ENCODE results near the gene MAPK4.
A peak's percentile ranks its signal among the peaks of the same experiment; 100 is the strongest.

Gene MAPK4

DNA sequence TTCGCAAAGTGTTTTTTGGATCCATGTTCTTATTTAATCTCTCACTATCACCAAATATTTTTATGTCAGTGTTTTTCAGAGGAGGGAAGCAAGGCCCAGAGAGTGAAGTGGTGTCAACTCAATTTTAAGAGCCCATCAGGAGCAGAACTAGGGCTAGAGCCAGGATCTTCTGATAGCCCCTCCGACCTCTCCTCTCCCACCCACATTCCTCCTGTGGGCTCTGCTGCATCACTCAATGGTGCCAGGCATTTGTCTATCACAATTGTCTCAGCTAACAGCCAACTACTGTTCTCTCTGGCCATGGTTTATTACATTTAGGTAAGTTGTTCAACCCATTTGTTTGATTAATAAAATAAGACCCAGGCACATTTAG, 68.6 kb downstream of the MAPK4 start:
- peak overlapping the region; percentile 44 for H3K27ac ChIP-seq
- TF ChIP-seq, protein P1, sequence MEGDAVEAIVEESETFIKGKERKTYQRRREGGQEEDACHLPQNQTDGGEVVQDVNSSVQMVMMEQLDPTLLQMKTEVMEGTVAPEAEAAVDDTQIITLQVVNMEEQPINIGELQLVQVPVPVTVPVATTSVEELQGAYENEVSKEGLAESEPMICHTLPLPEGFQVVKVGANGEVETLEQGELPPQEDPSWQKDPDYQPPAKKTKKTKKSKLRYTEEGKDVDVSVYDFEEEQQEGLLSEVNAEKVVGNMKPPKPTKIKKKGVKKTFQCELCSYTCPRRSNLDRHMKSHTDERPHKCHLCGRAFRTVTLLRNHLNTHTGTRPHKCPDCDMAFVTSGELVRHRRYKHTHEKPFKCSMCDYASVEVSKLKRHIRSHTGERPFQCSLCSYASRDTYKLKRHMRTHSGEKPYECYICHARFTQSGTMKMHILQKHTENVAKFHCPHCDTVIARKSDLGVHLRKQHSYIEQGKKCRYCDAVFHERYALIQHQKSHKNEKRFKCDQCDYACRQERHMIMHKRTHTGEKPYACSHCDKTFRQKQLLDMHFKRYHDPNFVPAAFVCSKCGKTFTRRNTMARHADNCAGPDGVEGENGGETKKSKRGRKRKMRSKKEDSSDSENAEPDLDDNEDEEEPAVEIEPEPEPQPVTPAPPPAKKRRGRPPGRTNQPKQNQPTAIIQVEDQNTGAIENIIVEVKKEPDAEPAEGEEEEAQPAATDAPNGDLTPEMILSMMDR (conservative IDR thresholded peaks at IDR 0.05): no peak

- TF ChIP-seq, protein P1 (conservative IDR thresholded peaks at IDR 0.05): no peak
- peak overlapping the region; percentile 44 for H3K27ac ChIP-seq
Observed at GRCh38 chr18:50629148-50629631, 69.3 kb downstream of the MAPK4 start.

GRCh38 chr18:50630895-50631294, 71.0 kb downstream of the MAPK4 start:
- TF ChIP-seq, protein P1 (conservative IDR thresholded peaks at IDR 0.05): no peak
- H3K27ac ChIP-seq: no peak overlapping the region

DNA sequence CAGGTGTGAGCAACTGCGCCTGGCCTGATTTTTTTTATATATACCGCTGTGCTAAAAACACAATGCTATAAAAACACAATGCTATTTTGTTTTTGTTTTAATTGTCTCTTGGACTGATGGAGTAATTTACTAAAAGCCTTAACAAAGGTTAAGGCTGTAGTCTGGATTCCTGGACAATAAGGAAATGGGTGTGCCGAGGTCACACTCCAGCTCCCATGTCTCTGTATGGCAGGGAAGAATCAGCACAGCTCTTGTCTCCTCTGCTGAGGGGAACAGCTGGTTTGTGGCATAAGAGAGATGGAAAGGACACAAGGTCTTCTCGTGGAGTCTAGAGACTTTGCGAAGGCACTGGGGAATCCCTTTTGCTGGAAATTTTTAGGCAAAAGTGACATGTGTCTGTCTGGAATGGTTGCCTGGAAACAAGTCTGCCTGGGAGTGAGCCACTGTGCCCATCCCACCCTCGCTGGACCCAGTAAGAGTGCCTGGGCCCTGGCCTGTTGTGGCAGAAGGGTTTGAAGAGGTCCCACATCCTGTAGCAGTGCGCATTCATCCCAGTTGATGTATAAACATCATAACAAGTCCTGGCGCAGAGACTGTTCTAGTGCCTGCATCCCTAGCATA, 73.1 kb downstream of the MAPK4 start:
- no peak overlapping the region for H3K27ac ChIP-seq
- TF ChIP-seq, protein P1 (conservative IDR thresholded peaks at IDR 0.05): no peak

DNA sequence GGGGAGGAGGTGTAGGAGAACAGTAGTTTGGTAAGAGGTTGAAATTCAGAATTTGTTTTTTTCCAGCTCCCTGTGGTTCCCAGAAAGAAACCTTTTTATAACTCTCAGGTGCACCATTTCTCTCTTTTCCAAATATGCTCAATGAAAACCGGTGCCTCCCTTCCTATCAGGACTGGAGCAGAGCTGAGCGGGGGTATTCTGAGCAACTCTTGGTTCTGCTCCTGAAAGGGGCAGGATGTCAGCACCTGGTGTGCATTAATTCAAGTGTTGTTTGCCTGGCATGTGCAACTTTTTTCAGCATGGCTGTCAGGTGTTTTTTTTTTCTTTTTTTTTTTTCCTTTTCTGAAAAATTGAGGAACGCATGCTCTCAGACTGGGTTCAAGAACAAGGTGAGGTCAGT, 74.1 kb downstream of the MAPK4 start:
- H3K27ac ChIP-seq: no peak overlapping the region

GRCh38 chr18:50636366-50637057, 76.6 kb downstream of the MAPK4 start:
- no peak overlapping the region for H3K27ac ChIP-seq
- TF ChIP-seq, protein P1 (conservative IDR thresholded peaks at IDR 0.05): no peak

More for the DNA sequence above, 74.1 kb downstream of the MAPK4 start:
- TF ChIP-seq, protein P1 (conservative IDR thresholded peaks at IDR 0.05): no peak

DNA sequence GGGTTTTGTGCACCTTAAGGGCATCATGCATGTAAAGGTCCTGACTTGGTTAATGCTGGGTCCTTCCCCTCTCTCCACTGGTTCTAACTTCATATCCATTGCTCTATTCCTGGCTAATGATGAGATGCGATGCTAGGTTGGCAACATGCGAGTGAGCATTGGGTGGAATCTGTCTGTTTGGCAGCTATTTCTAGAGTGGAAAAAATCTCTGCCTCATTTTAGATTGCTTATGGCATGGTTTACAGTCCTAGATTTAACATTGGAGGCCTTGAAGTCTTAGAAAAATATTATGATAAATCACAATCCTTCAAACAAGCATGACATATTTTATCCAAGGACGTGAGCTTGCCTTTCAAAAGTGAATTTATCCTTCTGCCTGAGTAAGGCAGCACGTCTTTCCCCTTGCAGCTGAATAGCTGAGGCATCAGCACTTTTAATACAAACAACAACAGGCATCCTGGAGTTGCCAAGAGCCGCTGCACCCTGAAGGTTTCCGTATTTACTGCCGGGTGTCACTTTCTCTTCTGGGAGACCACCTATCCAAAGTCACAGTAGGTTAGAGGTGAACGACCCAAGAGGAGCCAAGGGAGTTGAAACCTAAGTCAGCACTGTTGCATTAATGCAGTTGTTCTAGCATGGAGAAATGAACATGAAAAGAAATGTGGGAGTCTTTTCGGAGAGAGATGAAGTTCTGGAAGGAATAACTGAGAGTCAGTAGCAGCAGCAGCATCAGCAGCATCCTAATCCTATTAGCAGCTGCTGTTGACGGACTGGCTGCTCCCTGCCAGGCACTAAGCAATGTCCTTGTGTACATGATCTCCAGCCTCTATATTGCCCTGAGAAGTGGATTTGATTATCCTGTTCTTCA, 78.4 kb downstream of the MAPK4 start:
- TF ChIP-seq, protein P1 (conservative IDR thresholded peaks at IDR 0.05): no peak
- no peak overlapping the region for H3K27ac ChIP-seq
